ENCODE measurements around the gene C2CD2L. TPM values are rescaled to one million over a fixed set of nuclear protein-coding genes. Genes with fewer than 3 reads are reported as not detected.

Gene C2CD2L
- polyA plus RNA-seq, 1 of the 3 experiments (the other 2 are of a cell fraction), result 8.6 TPM

DNA sequence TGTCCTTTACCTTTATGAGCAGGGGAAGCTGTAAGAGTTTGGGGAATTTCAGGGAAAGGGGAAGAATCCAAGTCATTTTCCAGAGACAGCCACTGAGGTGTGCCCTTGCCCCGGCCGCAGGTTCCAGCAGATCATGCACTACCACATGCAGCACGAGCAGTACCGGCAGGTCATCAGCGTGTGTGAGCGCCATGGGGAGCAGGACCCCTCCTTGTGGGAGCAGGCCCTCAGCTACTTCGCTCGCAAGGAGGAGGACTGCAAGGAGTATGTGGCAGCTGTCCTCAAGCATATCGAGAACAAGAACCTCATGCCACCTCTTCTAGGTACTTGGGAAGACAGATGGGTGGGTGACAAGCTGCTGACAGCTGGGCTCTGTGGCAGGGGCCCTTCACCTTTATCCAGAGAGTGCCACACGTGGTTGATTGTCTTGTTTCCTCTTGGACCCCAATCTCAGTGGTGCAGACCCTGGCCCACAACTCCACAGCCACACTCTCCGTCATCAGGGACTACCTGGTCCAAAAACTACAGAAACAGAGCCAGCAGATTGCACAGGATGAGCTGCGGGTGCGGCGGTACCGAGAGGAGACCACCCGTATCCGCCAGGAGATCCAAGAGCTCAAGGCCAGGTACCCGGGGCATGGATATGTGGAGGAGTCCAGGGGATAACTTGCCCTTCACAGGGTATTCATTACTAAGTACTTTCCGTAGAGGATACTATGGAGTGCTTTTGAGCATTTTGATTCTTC lies 28.3 kb upstream of the C2CD2L start:
- H3K27ac ChIP-seq (ENCODE audit: low read depth in 2 of 2, low read length in 1 of 2), result no peak overlapping the region
- H3K4me3 ChIP-seq (ENCODE audit: low read depth in 2 of 2, low read length in 1 of 2), result no peak overlapping the region
- POLR2A ChIA-PET, result no interaction called here
- no peaks in the 10 kb centered on the region for H4K20me1 ChIP-seq (ENCODE audit: insufficient read depth)
- H3K36me3 ChIP-seq (replicated peaks in 1 of 2; ENCODE audit: control insufficient read depth in 1 of 2, insufficient read depth in 2 of 2, low read length in 1 of 2), result peaks cover 23 to 58% of the 10 kb centered on the region in 2 experiments
- H3K4me2 ChIP-seq, result no peak overlapping the region
- no peak overlapping the region for H2AFZ ChIP-seq (ENCODE audit: low read depth)
- no peak overlapping the region for H3K9ac ChIP-seq
- CTCF ChIA-PET, result interaction anchor here (1.0 to 1.3 kb wide), 2 partner anchors 16 to 17 kb away, joined by 3 read pairs; a partner anchor contains a TSS
- 95% methylated on average over 19 of the region's 19 CpGs for WGBS (ENCODE audit: low lambda C conversion rate)
- TF ChIP-seq POLR2AphosphoS5 (IDR thresholded peaks at IDR 0.05; ENCODE audit: low read depth, low read length), result no peak
- TF ChIP-seq FOSL2 (IDR thresholded peaks at IDR 0.05; ENCODE audit: borderline replicate concordance, low read depth), result no peak
- TF ChIP-seq RXRA (IDR thresholded peaks at IDR 0.05; ENCODE audit: borderline replicate concordance, low read depth), result no peak
- no peak for TF ChIP-seq EP300 (IDR thresholded peaks at IDR 0.05; ENCODE audit: borderline replicate concordance in 1 of 2, low read depth in 1 of 2, low read length in 1 of 2)
- no peak for TF ChIP-seq SIN3A (IDR thresholded peaks at IDR 0.05; ENCODE audit: borderline replicate concordance, low read depth, low read length)
- TF ChIP-seq EZH2phosphoT487 (IDR thresholded peaks at IDR 0.05; ENCODE audit: borderline replicate concordance, low read depth), result no peak
- TF ChIP-seq, protein P1, sequence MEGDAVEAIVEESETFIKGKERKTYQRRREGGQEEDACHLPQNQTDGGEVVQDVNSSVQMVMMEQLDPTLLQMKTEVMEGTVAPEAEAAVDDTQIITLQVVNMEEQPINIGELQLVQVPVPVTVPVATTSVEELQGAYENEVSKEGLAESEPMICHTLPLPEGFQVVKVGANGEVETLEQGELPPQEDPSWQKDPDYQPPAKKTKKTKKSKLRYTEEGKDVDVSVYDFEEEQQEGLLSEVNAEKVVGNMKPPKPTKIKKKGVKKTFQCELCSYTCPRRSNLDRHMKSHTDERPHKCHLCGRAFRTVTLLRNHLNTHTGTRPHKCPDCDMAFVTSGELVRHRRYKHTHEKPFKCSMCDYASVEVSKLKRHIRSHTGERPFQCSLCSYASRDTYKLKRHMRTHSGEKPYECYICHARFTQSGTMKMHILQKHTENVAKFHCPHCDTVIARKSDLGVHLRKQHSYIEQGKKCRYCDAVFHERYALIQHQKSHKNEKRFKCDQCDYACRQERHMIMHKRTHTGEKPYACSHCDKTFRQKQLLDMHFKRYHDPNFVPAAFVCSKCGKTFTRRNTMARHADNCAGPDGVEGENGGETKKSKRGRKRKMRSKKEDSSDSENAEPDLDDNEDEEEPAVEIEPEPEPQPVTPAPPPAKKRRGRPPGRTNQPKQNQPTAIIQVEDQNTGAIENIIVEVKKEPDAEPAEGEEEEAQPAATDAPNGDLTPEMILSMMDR (IDR thresholded peaks at IDR 0.05), result no peak
- TF ChIP-seq SMC3 (IDR thresholded peaks at IDR 0.05; ENCODE audit: low read depth, low read length), result no peak
- TF ChIP-seq, protein P2, sequence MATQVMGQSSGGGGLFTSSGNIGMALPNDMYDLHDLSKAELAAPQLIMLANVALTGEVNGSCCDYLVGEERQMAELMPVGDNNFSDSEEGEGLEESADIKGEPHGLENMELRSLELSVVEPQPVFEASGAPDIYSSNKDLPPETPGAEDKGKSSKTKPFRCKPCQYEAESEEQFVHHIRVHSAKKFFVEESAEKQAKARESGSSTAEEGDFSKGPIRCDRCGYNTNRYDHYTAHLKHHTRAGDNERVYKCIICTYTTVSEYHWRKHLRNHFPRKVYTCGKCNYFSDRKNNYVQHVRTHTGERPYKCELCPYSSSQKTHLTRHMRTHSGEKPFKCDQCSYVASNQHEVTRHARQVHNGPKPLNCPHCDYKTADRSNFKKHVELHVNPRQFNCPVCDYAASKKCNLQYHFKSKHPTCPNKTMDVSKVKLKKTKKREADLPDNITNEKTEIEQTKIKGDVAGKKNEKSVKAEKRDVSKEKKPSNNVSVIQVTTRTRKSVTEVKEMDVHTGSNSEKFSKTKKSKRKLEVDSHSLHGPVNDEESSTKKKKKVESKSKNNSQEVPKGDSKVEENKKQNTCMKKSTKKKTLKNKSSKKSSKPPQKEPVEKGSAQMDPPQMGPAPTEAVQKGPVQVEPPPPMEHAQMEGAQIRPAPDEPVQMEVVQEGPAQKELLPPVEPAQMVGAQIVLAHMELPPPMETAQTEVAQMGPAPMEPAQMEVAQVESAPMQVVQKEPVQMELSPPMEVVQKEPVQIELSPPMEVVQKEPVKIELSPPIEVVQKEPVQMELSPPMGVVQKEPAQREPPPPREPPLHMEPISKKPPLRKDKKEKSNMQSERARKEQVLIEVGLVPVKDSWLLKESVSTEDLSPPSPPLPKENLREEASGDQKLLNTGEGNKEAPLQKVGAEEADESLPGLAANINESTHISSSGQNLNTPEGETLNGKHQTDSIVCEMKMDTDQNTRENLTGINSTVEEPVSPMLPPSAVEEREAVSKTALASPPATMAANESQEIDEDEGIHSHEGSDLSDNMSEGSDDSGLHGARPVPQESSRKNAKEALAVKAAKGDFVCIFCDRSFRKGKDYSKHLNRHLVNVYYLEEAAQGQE (IDR thresholded peaks at IDR 0.05; ENCODE audit: low read depth, low read length), result no peak
- TF ChIP-seq MAX (IDR thresholded peaks at IDR 0.05; ENCODE audit: low read depth), result no peak
- TF ChIP-seq MEF2A (IDR thresholded peaks at IDR 0.05; ENCODE audit: borderline replicate concordance, low read depth), result no peak
- TF ChIP-seq IRF3 (IDR thresholded peaks at IDR 0.05; ENCODE audit: low read depth, low read length), result no peak
- no peak for TF ChIP-seq NFIC (IDR thresholded peaks at IDR 0.05; ENCODE audit: borderline replicate concordance)
- TF ChIP-seq TAF1 (IDR thresholded peaks at IDR 0.05; ENCODE audit: borderline replicate concordance, low read depth, low read length), result no peak
- TF ChIP-seq CHD2 (IDR thresholded peaks at IDR 0.05; ENCODE audit: low read length, partially characterized antibody), result no peak
- no peak for TF ChIP-seq MXI1 (IDR thresholded peaks at IDR 0.05; ENCODE audit: low read depth, low read length)
- TF ChIP-seq GABPA (IDR thresholded peaks at IDR 0.05; ENCODE audit: low read depth), result no peak
- TF ChIP-seq, protein P3, sequence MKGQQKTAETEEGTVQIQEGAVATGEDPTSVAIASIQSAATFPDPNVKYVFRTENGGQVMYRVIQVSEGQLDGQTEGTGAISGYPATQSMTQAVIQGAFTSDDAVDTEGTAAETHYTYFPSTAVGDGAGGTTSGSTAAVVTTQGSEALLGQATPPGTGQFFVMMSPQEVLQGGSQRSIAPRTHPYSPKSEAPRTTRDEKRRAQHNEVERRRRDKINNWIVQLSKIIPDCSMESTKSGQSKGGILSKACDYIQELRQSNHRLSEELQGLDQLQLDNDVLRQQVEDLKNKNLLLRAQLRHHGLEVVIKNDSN (IDR thresholded peaks at IDR 0.05; ENCODE audit: borderline replicate concordance, low read depth), result no peak
- no peaks in the 10 kb centered on the region for H3K79me2 ChIP-seq (ENCODE audit: insufficient read depth)
- DNase-seq, result no peak
- no peaks in the 10 kb centered on the region for H3K27me3 ChIP-seq (ENCODE audit: insufficient read depth)
- H3K9me2 ChIP-seq, result no peaks in the 10 kb centered on the region
- peaks cover 20% of the 10 kb centered on the region for H3F3A ChIP-seq (replicated peaks; ENCODE audit: insufficient read depth)
- no peaks in the 10 kb centered on the region for H3K9me3 ChIP-seq
- H3K4me1 ChIP-seq (ENCODE audit: control insufficient read depth in 1 of 2, insufficient read depth in 2 of 2, low read depth in 1 of 2, low read length in 1 of 2), result no peaks in the 10 kb centered on the region

Data from SK-N-SH (cell line).